Stimulated activated CD8-positive, alpha-beta memory T cell treated with anti-CD3 and anti-CD28 coated beads, Interleukin-7, amount 100 ng/mL, for 24 hours (primary cell): ENCODE data around the gene UIMC1.
"Not testable (repeated sequence)": the region's sequence is repeated elsewhere in the genome, so short reads cannot be mapped to it uniquely, and the experiment has no call there.

Experiments
- DNase-seq: peaks from one replicate; pipeline ENCODE4 v3.0.0-alpha.2; 2020; ENCODE audit warnings: low read depth

UIMC1 gene

DNA sequence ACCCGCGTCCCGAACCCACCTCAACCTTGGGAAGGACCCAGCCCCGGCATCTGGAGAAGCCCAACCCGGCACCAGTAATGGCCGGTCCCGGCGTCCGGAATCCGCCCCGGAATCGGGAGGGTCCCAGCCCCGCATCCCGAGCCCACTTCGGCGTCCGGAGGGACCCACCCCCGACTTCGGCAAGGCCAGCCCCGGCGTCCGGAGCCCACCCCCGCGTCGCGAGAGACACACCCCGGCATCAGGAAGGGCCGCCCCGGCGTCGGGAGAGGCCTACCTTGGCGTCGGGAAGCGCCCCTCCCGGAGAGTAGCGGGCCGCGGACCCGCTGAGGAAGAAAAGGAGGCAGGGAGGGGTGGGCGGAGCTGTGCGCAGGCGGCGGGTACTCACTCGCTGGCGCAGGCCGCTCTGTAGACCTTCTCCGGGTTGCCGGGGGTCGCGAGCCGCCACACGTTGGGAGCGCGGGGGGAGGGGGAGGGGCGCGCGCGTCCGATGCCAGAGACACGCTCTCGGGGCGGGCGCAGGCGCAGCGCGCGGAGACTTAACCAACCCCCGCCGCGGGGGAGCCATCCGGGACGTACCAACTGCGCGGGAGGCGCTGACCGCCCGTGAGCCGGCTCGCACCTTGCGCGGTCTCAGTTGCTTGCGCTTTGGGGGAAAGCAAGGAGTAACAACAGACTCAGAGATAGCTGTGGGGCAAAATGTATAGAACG lies at the start of gene UIMC1:
UIMC1 (minus strand) TSS at position 515 of the 708 bp plus-strand sequence. CDS start 24,164 bp downstream, outside the sequence.
- DNase-seq = peak; percentile 84

DNA sequence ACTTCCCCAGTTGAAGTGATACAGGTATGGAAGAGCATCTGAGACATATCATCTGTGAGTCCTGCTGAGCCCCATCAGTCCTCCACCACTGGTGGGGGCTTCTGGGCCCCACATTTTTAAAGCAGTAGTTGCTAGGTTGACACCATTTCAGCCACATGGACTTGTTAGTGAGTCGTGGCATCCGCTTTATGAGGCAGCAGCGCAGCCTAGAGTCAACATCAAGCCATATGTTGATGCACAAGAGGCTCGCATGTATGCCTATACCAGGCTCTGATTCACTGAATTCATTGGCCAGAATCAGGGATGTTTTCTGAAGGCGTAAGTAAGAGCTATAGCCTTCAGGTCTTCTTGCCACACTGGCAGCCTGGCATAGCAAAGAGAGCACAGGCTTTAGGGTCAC lies 42.7 kb upstream of the UIMC1 start:
- no peak for DNase-seq

DNA sequence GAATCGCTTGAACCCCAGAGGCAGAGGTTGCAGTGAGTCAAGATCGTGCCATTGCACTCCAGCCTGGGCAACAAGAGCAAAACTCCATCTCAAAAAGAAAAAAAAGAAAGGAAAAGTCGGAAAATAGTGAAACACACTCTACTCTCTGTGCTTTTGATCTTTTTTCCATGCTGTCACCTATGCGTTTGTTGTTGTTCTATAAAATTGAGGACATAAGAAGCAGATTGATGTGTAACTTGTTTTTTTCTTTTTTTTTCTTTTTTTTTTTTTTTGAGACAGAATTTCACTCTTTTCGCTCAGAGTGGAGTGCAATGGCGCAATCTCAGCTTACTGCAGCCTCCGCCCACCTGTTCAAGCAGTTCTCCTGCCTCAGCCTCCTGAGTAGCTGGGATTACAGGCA lies 42.0 kb upstream of the UIMC1 start:
- DNase-seq = not testable (repeated sequence)

DNA sequence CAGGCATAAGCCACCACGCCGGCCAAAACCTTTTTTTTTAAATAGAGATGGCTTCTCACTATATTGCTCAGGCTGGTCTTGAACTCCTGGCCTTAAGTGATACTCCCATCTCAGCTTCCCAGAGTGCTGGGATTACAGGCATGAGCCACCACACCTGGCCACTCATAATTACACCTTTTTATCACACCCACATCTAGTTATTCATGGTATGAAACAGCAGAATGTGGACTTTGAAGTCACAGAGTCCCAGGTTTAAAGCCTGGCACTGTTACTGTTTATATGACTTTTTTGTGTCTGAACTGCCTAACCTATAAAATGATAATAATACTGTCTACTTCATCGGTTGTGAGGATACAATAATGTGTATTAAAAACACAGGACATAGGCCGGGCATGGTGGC lies 39.1 kb upstream of the UIMC1 start:
- no peak for DNase-seq

DNA sequence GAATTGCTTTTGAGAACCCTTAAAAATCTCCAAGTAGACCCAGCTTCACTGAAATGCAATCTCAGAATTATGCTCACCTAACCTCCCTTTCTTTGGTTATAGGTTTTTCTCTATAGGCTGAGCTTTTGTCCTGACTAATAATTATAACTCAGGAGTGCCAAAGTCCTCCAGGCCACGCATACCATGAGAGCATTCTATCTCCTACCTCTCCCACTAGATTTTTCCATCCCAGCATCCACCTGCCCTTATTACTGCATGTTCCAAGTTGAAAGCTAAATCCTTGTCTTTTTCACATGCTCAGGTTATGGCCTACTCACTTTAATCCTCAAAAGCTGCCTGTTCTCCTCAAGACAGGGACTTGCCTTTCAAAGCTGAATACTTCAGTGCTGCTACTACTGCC lies 38.1 kb upstream of the UIMC1 start:
- no peak for DNase-seq

DNA sequence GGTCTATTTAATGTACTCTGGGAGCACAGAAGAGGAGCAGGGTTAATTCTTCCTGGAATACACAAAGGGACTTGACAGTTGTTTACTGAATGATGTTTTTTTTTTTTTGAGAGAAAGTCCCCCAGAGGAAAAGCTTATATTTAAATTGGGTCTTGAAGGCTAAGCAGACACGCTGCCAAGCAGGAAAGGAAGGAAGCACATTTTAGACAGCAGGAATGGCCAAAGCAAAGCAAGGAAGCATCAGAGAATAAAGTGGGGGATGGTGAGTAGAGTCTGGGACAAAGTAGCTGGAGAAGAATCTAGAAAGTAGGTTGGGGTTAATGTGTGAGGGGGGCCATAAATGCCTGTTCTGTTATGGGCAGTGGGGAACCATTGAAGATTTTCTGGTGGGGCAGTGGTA lies 37.4 kb upstream of the UIMC1 start:
- DNase-seq = no peak

DNA sequence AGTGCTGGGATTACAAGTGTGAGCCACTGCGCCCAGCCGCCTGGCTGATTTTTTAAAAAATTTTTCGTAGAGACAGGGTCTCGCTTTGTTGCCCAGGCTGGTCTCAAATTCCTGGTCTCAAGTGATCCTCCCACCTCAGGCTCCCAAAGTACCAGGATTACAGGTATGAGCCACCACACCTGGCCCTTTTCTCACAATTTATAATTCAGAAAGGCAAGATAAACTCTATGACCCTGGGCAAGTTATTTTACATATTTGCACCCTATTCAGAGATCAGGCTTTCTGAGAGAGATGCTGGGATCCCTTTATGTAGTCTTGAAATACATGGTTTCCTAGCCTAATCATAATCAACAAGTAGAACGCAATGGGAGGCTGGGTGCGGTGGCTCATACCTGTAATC lies 36.5 kb upstream of the UIMC1 start:
- DNase-seq = no peak

DNA sequence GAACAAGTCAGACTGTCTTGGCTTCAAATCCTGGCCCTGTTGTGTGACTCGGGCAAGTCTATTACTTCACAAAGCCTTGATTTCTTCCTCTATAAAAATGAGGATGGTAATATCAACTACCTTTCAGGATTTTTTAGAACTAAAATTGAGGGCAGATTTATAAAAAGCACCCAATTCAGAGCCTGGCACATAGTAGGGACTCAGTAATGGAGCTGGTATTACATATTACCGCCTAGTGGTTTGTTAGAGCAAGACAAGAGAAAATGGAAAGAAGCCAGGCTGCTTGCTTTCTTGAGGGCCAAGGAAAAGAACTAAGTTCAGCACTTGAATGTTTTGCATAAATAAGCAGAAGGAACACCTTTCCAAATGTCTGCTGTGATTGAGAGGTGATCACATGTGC lies 35.4 kb upstream of the UIMC1 start:
- DNase-seq = no peak

DNA sequence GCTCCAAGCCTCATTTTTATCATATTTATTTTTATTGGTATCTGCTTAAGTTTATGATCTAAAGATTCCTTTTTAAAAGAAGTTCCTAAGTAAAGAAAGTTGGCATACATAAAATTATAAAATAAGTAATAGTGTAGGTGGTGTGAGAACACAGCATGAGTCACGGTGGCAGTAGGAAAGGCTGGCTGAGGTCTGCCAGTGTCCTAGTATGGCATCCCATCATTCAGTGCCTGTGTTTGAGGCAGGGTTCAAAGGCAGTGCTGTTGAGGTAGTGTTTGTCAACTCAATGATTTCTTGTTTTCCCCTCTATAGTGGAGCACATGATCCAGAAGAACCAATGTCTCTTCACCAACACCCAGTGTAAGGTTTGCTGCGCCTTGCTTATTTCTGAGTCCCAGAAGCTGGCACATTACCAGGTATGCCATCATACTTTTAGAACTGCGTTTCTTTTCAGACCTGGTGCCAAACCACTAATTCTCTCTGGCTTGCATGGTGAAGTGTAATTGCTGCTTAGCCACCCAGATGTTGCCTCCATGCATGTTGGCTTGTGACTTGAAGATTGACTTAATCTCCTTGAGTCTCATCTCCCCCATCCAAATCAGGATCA lies 34.3 kb upstream of the UIMC1 start:
- no peak for DNase-seq

DNA sequence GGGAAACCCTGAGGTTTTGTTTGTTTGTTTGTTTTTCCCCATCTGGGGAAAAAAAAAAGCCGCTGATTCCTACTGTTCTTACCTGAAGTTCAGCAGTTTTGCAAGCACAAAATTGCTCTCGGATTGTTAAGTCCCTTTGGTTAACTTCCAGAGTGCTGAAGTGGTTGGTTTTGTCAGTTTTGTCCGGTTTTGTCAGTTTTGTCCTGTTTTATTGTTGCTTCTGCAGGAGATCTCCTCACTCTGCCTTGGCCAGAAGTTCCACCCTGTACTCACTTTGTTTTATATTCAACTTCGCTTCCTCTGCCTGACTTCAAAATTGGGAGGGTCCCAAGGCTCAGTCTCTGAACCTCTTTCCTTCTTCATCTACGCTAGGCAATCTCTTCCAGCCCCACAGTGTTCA lies 30.3 kb upstream of the UIMC1 start:
- no peak for DNase-seq

DNA sequence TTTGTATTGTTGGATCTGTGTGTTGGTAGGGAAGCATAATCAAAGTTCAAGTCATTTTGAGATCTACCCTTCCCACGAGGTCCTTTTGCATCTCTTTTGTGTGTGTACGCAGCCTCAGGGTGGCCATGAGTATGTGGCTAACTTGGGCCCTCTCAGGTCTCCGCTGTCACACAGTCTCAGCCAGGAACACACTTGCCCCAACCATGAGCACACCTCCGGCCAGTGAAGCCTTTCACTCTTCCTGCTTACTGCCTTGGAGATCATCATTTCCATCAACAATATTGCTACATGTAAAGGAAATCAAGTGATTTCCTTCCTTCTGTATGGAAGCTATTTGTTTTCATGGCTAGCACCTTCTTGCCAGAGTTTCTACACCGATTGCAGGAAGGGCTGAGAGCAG lies 29.9 kb upstream of the UIMC1 start:
- no peak for DNase-seq

DNA sequence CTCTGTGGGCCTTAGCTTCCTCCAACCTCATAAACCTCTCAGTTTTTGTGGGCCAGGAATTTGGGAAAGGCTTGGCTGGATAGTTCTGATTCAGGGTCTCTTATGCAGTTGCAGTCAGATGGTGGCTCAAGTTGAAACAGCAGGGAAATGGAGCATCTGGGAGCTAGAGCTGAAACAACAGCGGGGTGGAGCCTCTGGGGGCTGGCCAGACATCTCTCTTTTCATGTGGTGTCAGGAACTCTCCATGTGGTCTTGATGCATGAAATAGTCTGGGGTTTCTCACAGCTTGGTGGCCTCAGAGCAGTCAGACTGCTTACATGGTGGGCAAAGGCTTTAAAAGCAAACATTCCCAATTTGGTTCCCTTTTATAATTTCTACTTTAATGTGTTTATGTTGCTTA lies 29.4 kb upstream of the UIMC1 start:
- DNase-seq = no peak

DNA sequence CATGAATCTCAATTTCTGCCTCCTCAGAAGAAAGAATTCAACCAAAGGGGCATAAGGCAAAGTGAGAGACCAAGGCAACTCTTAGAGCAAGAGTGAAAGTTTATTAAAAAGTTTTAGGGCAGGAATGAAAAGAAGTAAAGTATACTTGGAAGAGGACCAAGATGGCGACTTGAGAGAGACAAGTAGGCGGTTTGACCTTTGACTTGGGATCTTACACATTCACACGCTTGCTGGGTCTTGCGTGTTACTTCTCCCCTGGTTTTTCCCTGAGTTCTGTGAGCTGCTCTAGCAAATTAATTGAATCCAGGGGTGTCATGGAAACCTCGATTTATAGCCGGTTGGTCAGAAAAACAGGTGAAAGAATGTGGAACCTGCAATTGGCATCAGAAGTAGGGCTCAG lies 22.9 kb upstream of the UIMC1 start:
- DNase-seq = no peak

DNA sequence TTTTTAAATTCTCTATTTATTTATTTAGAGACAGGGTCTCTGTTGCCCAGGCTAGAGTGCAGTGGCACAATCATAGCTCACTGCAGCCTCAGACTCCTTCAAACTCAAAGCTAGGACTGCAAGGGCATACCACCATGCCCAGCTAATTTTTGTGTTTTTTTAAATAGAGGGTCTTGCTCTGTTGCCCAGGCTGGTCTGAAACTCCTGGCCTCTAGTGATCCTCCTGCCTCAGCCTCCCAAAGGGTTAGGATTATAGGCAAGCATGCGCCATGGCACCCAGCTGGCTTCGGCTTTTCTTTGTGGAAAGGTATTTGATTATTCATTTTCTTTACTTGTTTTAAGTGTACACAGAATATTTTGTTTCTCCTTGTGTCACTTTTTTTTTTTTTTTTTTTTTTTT lies 21.1 kb upstream of the UIMC1 start:
- no peak for DNase-seq

DNA sequence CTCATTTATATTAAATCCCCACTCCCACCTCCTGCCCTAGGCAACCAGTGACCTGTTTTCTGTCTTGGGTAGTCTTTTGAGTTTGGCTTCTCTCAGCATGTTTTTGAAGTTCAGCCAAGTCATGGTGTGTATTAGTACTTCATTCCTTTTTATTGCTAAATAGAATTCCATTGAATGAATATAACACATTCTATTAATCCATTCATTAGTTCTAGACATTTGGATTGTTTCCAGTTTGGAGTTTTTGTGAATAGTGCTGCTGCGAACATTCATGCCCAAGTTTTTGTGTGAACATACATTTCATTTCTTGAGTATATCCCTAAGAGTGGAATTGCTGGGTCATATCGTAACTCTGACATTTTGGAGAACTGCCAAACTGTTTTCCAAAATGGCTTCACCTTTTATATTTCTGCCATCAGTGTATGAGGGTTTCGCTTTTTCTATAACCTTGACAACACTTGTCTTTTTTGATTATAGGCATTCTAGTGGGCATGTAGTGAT lies 18.6 kb upstream of the UIMC1 start:
- DNase-seq = no peak

DNA sequence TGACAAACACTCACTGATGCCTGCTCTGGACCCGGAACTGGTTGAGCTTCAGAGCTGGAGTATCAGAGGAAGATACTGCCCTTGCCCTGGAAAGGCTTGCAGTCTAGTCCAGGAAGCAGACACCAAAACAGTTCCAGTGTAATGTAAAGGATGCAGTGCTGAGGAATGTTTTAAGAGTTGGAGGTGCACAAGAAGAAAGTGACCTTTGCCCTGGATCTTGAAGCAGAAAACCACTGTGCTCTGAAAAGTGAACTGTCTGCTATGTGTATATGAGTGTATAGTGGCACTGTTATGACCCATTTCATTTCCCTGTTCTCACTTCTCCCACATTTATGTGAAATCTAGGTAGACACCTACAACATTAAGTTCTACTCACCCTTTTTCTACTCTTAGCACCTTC lies 18.0 kb upstream of the UIMC1 start:
- no peak for DNase-seq

DNA sequence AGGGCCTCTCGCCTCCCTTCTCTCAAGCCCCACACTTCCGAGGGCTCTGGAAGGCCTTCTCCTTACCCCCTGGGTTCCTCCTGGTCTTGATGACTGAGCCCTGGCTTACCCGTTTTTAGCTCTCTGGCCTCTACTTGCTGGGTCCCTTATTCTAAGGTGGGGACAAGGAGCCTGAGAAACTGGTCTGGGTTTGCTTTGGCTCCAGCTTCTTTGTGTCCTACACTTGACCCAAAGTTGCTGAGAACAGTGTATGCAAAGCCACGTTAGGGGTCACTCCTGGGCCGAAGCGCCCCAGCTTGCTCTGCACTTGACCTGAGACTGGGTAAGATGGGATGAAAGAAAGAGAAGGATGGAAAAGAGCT lies 16.7 kb upstream of the UIMC1 start:
- no peak for DNase-seq

DNA sequence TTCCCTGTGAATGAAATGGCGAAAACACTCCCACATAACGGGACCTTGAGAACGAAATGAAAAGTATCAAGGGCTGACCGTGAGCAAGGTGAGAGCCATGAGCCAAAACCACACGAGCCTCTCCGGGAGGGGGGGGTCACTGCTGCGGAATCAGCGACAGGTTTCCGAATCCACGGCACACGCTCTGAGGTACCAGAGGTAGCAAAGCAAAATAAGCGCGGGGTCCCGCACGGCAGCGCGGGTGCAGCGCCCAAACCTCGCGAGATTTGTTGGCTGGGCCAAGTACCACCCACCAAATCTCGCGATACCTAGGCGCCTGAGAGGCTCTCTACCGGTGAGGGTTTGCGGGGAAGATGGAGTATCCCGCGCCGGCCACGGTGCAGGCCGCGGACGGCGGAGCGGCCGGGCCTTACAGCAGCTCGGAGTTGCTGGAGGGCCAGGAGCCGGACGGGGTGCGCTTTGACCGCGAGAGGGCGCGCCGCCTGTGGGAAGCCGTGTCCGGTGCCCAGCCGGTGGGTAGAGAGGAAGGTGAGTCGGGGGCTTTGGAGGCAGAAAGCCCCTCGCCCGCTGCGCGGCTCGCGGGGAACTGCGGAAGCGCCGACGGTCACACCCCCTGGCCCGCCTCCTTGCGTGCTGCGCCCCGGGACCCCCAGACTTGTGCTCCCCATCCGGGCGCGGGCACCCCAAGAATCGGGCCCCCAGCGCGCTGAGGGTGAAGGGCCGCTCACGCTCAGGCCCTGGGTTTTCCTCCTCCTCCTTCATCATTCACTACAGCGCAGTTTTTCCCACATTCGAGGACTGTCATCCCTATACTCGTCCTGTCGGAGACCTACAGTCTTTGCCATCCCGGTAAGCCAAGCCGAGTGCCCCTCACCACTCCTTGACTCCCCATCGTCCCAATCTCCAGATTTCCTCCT lies 16.1 kb upstream of the UIMC1 start, which contains the start of gene ZNF346:
ZNF346 (plus strand) TSS at position 311 of the 917 bp plus-strand sequence; CDS start at position 354, 43 bp downstream.
- DNase-seq = peak; percentile 74

DNA sequence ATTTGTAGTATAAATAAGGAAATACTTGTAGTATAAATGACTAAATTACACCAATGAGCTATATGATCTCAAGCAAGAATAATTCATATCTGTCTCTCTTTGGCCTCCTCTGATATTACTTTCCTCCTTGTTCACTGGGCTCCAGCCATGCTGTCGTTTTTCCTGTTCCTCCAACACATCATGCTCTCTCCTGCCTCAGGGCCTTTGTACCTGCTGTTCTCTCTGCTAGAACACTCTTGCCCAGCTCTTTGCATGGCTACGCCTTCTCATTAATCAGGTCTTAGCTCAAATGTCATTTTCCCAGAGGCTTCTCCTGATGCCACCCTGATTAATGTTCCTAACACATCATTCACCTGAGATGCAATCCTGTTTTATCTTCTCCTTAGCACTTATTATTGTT lies 13.5 kb upstream of the UIMC1 start:
- DNase-seq = no peak

DNA sequence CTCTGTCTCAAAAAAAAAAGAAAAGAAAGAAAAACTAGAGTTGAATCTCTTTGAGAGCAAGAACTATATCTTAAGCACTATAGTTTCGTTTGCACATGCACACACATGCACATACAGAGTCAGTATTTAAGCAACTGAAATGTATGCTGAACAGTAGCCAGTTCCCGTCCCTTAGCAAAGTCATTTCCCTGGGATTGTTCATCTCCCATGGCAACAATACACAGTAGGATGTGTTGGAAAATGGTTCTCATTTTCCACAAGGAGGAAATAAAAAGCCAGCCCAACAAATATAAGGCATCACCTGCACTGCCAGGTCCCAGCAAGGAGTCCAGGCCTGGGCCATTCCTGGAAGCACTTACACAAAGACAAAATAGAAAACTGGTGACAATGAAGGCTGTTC lies 11.8 kb upstream of the UIMC1 start:
- no peak for DNase-seq

DNA sequence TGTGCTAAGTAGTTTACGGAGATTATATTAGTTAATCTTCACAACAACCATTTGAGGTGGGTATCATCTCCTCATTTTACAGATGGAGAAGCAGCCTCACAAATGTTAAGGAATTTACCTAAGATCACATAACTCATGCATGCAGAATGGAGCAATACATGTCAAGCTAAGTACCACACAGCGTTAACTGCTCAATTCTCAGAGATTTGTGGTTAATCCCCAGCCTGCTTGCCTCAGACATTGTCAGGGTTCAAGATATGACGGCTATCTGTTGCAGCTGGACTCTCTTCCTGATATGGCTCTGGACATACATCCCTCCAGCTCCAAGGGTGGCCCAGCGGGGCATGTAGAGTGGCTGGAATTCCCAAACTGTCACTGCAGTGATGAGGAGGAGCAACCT lies 8.6 kb upstream of the UIMC1 start:
- no peak for DNase-seq

DNA sequence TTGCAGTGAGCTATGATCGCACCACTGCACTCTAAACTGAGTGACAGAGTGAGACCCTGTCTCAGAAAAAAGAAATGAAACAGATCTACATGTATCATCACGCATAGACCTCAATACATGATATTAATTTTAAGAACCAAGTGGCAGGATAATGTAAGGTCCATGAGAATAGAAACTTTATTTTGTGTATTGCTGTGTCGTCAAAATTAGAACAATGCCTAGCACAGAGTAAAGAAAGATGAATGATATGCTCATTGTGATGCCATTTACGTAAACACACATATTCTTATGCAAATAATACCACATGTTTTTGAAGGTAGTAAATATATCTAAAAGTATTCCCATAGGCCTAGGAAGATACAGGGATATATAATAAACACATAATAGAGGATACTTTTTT lies 3.6 kb upstream of the UIMC1 start:
- no peak for DNase-seq

DNA sequence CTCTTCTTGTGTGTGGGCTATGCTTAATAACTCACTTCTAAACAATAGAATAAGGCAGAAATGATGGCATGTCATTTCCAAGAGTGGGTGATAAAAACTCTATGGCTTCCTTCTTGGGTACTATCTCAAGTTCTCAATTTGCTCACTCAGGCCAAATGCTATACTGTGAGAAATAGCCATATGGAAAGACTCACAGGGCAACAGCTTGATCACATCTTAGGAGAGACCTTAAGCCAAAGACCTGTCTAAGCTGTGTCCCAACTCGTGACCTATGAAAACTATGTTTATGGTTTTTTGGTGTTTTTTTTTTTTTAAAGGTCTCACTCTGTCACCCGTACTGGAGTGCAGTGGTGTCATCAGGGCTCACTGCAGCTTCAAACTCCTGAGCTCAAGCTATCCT lies 2.1 kb upstream of the UIMC1 start:
- no peak for DNase-seq
